GM12878 (cell line): ENCODE data around the gene RHBDD1.

ENCODE experiments used
- CHD4 ChIP-seq: fragments of 200-600 bp; sonication (generic); IDR thresholded peaks from 2 replicates; pipeline ENCODE4 v1.6.1; 2016; ENCODE audit warnings: mild to moderate bottlenecking
- CREB1 ChIP-seq: IDR thresholded peaks from 2 replicates; pipeline ENCODE4 v1.6.1; 2012; ENCODE audit warnings: low read depth, mild to moderate bottlenecking, inconsistent platforms
- HDAC6 ChIP-seq: fragments of 200-600 bp; sonication (generic); IDR thresholded peaks from one replicate; pipeline ENCODE4 v1.8.0; 2017; ENCODE audit warnings: antibody characterized with exemption; ENCODE audit not compliant: unreplicated experiment
- JUND ChIP-seq: IDR thresholded peaks from 2 replicates; pipeline ENCODE4 v1.6.1; 2012; ENCODE audit warnings: low read depth, mild to moderate bottlenecking, low read length, improper control_type of control experiment, moderate library complexity
- POLR2AphosphoS5 ChIP-seq: IDR thresholded peaks from 2 replicates; pipeline ENCODE4 v1.6.1; 2011; ENCODE audit warnings: mild to moderate bottlenecking, low read length, inconsistent platforms
- REST ChIP-seq: IDR thresholded peaks from 2 replicates; pipeline ENCODE4 v1.6.1; 2012; ENCODE audit warnings: mild to moderate bottlenecking, low read depth, low read length
- RFX5 ChIP-seq: IDR thresholded peaks from 2 replicates; pipeline ENCODE4 v1.6.1; 2011; ENCODE audit warnings: low read depth, low read length, improper control_type of control experiment

GRCh38 chr2:226956659-226957058 lies 120.8 kb downstream of the RHBDD1 start:
- TF ChIP-seq RFX5, result no peak
- TF ChIP-seq POLR2AphosphoS5, result no peak
- no peak for TF ChIP-seq REST
- TF ChIP-seq JUND, result no peak
- TF ChIP-seq CHD4, result no peak
- no peak for TF ChIP-seq HDAC6
- TF ChIP-seq CREB1, result no peak
